Neural crest cell (in vitro differentiated cells): ENCODE measurements around the gene RHBG. TPM values are rescaled to one million over a fixed set of nuclear protein-coding genes. Genes with fewer than 3 reads are reported as not detected.

Source experiments
- DNase-seq: peaks from one replicate; pipeline ENCODE4 v3.0.0; 2021; ENCODE audit warnings: low read depth, mixed read lengths, low spot score
- H3K27ac Mint-ChIP-seq: one replicate; pipeline ENCODE4 v1.8.0; 2021; ENCODE audit warnings: mild to moderate bottlenecking, mixed read lengths; ENCODE audit not compliant: unreplicated experiment
- H3K27me3 Mint-ChIP-seq: 2 replicates; pipeline ENCODE4 v1.8.0; 2021; ENCODE audit warnings: low read depth, mild to moderate bottlenecking, mixed read lengths
- H3K36me3 Mint-ChIP-seq: 2 replicates; pipeline ENCODE4 v1.8.0; 2021; ENCODE audit warnings: low read depth, mild to moderate bottlenecking, mixed read lengths
- H3K4me1 Mint-ChIP-seq: 2 replicates; pipeline ENCODE4 v1.8.0; 2021; ENCODE audit warnings: mixed read lengths
- H3K4me3 Mint-ChIP-seq: one replicate; pipeline ENCODE4 v1.8.0; 2021; ENCODE audit warnings: mild to moderate bottlenecking, mixed read lengths
- H3K9me3 Mint-ChIP-seq: 2 replicates; pipeline ENCODE4 v1.8.0; 2021; ENCODE audit warnings: mixed read lengths
- CTCF ChIP-seq: fragments of 200-600 bp; sonication (generic); conservative IDR thresholded peaks from 2 replicates; pipeline ENCODE4 v1.5.0; 2021; ENCODE audit warnings: antibody characterized with exemption, mild to moderate bottlenecking
- total RNA-seq: library from RNA; stranded (reverse); gene quantifications from 2 replicates; pipeline ENCODE4 v1.2.1, GENCODE V29; 2021

Gene RHBG
- total RNA-seq, 1 donor from 2014 or later, result not detected

- Mint-ChIP-seq H3K27me3 (peaks cover 71% of the 10 kb centered on the region), H3K27ac (no peak overlapping the region), H3K9me3 (no peaks in the 10 kb centered on the region), H3K4me1 (peaks cover 10% of the 10 kb centered on the region), H3K36me3 (no peaks in the 10 kb centered on the region), H3K4me3 (no peak overlapping the region)
- TF ChIP-seq CTCF, result no peak
- DNase-seq, result no peak
These were observed 10.4 kb upstream of the RHBG start for GRCh38 chr1:156358641-156359040.

- no peak for TF ChIP-seq CTCF
- Mint-ChIP-seq H3K36me3 (no peaks in the 10 kb centered on the region), H3K4me3 (no peak overlapping the region), H3K27me3 (peaks cover 70% of the 10 kb centered on the region), H3K9me3 (no peaks in the 10 kb centered on the region), H3K27ac (no peak overlapping the region), H3K4me1 (peaks cover 10% of the 10 kb centered on the region)
- DNase-seq, result no peak
These were observed 9.8 kb upstream of the RHBG start for GRCh38 chr1:156359249-156359648.

DNA sequence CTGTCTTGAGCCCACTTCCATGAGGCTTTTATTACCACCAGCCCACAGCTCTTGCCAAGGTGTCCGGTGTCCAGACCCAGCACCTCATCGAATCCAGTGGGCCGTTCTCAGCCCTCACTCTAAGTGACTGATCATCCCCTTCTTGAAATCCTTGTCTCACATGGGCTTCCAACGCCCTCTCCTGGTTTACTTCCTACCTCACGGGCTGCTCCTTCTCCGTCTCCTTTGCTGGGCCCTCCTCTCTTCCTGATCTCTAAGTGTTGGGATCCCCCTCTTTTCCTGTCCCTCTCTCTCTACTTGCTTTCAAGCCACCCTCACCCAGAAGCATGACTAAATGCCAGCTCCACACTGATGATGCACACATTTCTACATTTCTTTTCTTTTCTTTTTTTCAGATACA lies 9.0 kb upstream of the RHBG start:
- no peak overlapping the region for H3K27ac Mint-ChIP-seq
- no peak overlapping the region for H3K4me3 Mint-ChIP-seq
- H3K27me3 Mint-ChIP-seq, result peaks cover 69% of the 10 kb centered on the region
- TF ChIP-seq CTCF, result peak; percentile 37
- DNase-seq, result no peak
- no peaks in the 10 kb centered on the region for H3K9me3 Mint-ChIP-seq
- H3K4me1 Mint-ChIP-seq, result peaks cover 10% of the 10 kb centered on the region
- no peaks in the 10 kb centered on the region for H3K36me3 Mint-ChIP-seq

DNA sequence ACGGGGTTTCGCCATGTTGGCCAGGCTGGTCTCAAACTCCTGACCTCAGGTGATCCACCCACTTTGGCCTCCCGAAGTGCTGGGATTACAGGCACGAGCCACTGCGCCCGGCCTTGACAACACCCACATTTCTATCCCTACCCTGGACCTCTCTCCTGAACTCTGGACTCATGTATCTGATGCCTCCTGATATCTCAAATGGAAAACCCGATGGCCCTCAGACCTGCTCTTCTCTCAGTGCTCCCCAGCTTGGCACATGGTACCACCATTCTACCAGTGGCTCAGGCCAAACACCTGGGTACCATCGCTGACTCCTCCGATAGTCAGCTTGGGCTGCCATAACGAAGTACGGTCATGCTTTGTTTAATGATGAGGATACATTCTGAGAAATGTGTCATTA lies 8.5 kb upstream of the RHBG start:
- TF ChIP-seq CTCF, result no peak
- DNase-seq, result no peak
- peaks cover 10% of the 10 kb centered on the region for H3K4me1 Mint-ChIP-seq
- H3K27ac Mint-ChIP-seq, result no peak overlapping the region
- H3K9me3 Mint-ChIP-seq, result no peaks in the 10 kb centered on the region
- no peak overlapping the region for H3K4me3 Mint-ChIP-seq
- H3K36me3 Mint-ChIP-seq, result no peaks in the 10 kb centered on the region
- H3K27me3 Mint-ChIP-seq, result peaks cover 71% of the 10 kb centered on the region

DNA sequence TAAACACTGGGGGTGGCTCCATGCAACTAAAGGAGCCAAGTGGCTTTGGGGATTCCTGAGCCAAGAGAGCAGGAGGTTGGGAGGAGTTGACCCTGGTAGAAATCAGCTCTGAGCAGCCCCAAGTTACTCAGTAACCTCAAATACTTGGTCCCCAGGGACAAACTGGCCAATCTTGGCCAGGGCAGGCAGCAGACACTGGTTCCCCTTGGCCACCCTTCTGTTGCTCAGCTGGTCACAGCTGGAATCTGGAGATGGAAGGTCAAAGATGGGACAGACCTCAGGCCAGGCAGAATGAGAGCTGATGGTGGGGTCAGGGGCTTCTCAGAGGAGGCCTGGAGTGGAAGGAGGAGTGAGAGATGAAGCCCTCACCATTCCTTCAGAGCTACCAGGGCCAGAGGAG lies 3.3 kb upstream of the RHBG start:
- no peaks in the 10 kb centered on the region for H3K9me3 Mint-ChIP-seq
- H3K36me3 Mint-ChIP-seq, result no peaks in the 10 kb centered on the region
- no peak for DNase-seq
- TF ChIP-seq CTCF, result no peak
- peaks cover 62% of the 10 kb centered on the region for H3K27me3 Mint-ChIP-seq
- H3K4me1 Mint-ChIP-seq, result peaks cover 3% of the 10 kb centered on the region
- no peak overlapping the region for H3K4me3 Mint-ChIP-seq
- H3K27ac Mint-ChIP-seq, result no peak overlapping the region
